HepG2 (cell line): Measurements from ENCODE around the gene CCR3. TPM values are rescaled to one million over a fixed set of nuclear protein-coding genes. Genes with fewer than 3 reads are reported as not detected.

ENCODE experiments used
- ATAC-seq: fragments of 200-7000 bp; cut with Tn5 transposase; 3 replicates; pipeline ENCODE4 v1.9.1; 2020; ENCODE audit warnings: mild to moderate bottlenecking, moderate library complexity
- BruUV-seq: library from RNA; stranded (reverse); fragments of 400-500 nt; replicated peaks from 2 replicates; lab custom pipeline; 2021; lab: Mats Ljungman, UMichigan
- CTCF ChIA-PET: fragments of 300-600 bp; formaldehyde crosslinking; extraction: SDS; loops from one replicate; lab custom pipeline; 2021; ENCODE audit warnings: low total read pairs, inconsistent platforms, low intra/inter-chr PET ratio; lab: Yijun Ruan, JAX
- POLR2A ChIA-PET: fragments of 350-600 bp; sonication (Branson Sonifier 250); formaldehyde crosslinking; loops from one replicate; lab custom pipeline; 2020; ENCODE audit warnings: antibody characterized with exemption, inconsistent platforms; lab: Yijun Ruan, JAX
- DNase-seq: peaks from one replicate; pipeline ENCODE4 v3.0.0-alpha.2; 2015; ENCODE audit warnings: low spot score
- FAIRE-seq: peaks from 3 replicates; lab custom pipeline; 2011; peaks lifted over from hg19 to GRCh38; lab: Jason Lieb, UNC
- H2AFZ ChIP-seq: one replicate; pipeline ENCODE4 v1.6.1; 2011; ENCODE audit warnings: low read length, inconsistent platforms
- H3K27ac ChIP-seq: fragments of 300-600 bp; 3 replicates; pipeline ENCODE4 v1.8.0; 2011; ENCODE audit warnings: mixed run types, mild to moderate bottlenecking, mixed read lengths, low read length, inconsistent platforms; ENCODE audit not compliant: insufficient read depth; ENCODE audit errors: extremely low read length
- H3K27me3 ChIP-seq, 2 experiments: fragments of 200-600 bp in 1 of 2; 2 replicates in 1 of 2; 3 replicates in 1 of 2; pipeline versions ENCODE4 v1.6.0 to v1.8.0; 2011; ENCODE audit warnings: low read length in 2 of 2, mild to moderate bottlenecking in 2 of 2, moderate library complexity in 2 of 2, inconsistent platforms in 1 of 2; ENCODE audit not compliant: insufficient read depth in 2 of 2, control insufficient read depth in 1 of 2
- H3K36me3 ChIP-seq, 2 experiments: fragments of 200-600 bp in 1 of 2; replicated peaks in 1 of 2; 2 replicates in 1 of 2; 3 replicates in 1 of 2; pipeline versions ENCODE4 v1.5.1 to v1.8.0; 2011; ENCODE audit warnings: low read length in 2 of 2, inconsistent platforms in 1 of 2; ENCODE audit not compliant: insufficient read depth in 2 of 2, control insufficient read depth in 1 of 2
- H3K4me1 ChIP-seq: 2 replicates; pipeline ENCODE4 v1.5.1; 2012; ENCODE audit warnings: low read length, inconsistent platforms; ENCODE audit not compliant: insufficient read depth
- H3K4me2 ChIP-seq: 2 replicates; pipeline ENCODE4 v1.6.0; 2011; ENCODE audit warnings: low read depth, low read length, inconsistent platforms
- H3K4me3 ChIP-seq, 3 experiments: fragments of 200-600 bp in 1 of 3; sonication (generic), shearing (Covaris generic) in 1 of 3; replicated peaks in 1 of 3; 2 replicates each; pipeline ENCODE4 v1.5.1; 2011 to 2016; ENCODE audit warnings: low read length in 3 of 3, inconsistent platforms in 2 of 3, low read depth in 2 of 3, mild to moderate bottlenecking in 2 of 3, control low read depth in 1 of 3, mixed read lengths in 1 of 3; ENCODE audit not compliant: insufficient read depth in 1 of 3
- H3K79me2 ChIP-seq: one replicate; pipeline ENCODE4 v1.6.1; 2011; ENCODE audit warnings: low read length, inconsistent platforms; ENCODE audit not compliant: insufficient read depth
- H3K9ac ChIP-seq: 2 replicates; pipeline ENCODE4 v1.6.0; 2011; ENCODE audit warnings: mild to moderate bottlenecking, low read depth, low read length, inconsistent platforms; ENCODE audit not compliant: insufficient read depth
- H3K9me3 ChIP-seq: 2 replicates; pipeline ENCODE4 v1.5.1; 2012; ENCODE audit warnings: mild to moderate bottlenecking, low read length
- H4K20me1 ChIP-seq: 2 replicates; pipeline ENCODE4 v1.6.0; 2011; ENCODE audit warnings: inconsistent platforms, mild to moderate bottlenecking, low read length, moderate library complexity; ENCODE audit not compliant: insufficient read depth
- ARNT ChIP-seq: fragments of 450-650 bp; IDR thresholded peaks from 2 replicates; pipeline ENCODE4 v1.6.1; 2017
- BCL3 ChIP-seq: sonication (generic); formaldehyde crosslinking; IDR thresholded peaks from 2 replicates; pipeline ENCODE4 v1.5.1; 2020; ENCODE audit warnings: mild to moderate bottlenecking, missing genetic modification reagents, moderate library complexity
- CENPX ChIP-seq: sonication (generic); formaldehyde crosslinking; IDR thresholded peaks from 2 replicates; pipeline ENCODE4 v1.9.0; 2021; ENCODE audit warnings: mild to moderate bottlenecking, missing genetic modification reagents, moderate library complexity
- FOXK1 ChIP-seq: sonication (generic); formaldehyde crosslinking; IDR thresholded peaks from 2 replicates; pipeline ENCODE4 v1.4.0; 2020; ENCODE audit warnings: low read depth, missing genetic modification reagents, borderline replicate concordance
- GABPA ChIP-seq, 2 experiments: IDR thresholded peaks; 2 replicates each; pipeline ENCODE4 v1.6.1; 2011 to 2016; ENCODE audit warnings: low read depth in 2 of 2, low read length in 1 of 2, missing biosample characterization in 1 of 2, missing genetic modification characterization in 1 of 2
- HNF4A ChIP-seq: sonication (generic); formaldehyde crosslinking; IDR thresholded peaks from 2 replicates; pipeline ENCODE4 v1.4.0; 2020; ENCODE audit warnings: missing genetic modification reagents
- NFIC ChIP-seq: IDR thresholded peaks from 2 replicates; pipeline ENCODE4 v1.6.1; 2012; ENCODE audit warnings: mild to moderate bottlenecking, low read length, inconsistent platforms
- PAWR ChIP-seq: sonication (generic); formaldehyde crosslinking; IDR thresholded peaks from 2 replicates; pipeline ENCODE4 v1.4.0; 2020; ENCODE audit warnings: missing genetic modification reagents, mild to moderate bottlenecking, borderline replicate concordance
- RXRB ChIP-seq: IDR thresholded peaks from 2 replicates; pipeline ENCODE4 v1.6.1; 2016; ENCODE audit warnings: borderline replicate concordance, missing genetic modification reagents, missing compliant biosample characterization
- SMC3 ChIP-seq: IDR thresholded peaks from 2 replicates; pipeline ENCODE4 v1.6.1; 2011; ENCODE audit warnings: low read length, improper control_type of control experiment
- ZNF572 ChIP-seq: sonication (generic); formaldehyde crosslinking; IDR thresholded peaks from 2 replicates; pipeline ENCODE4 v1.5.1; 2020; ENCODE audit warnings: mild to moderate bottlenecking, missing genetic modification reagents
- ZNF720 ChIP-seq: sonication (generic); formaldehyde crosslinking; IDR thresholded peaks from 2 replicates; pipeline ENCODE4 v1.4.0; 2020; ENCODE audit warnings: missing genetic modification reagents
- ZNF879 ChIP-seq: sonication (generic); formaldehyde crosslinking; IDR thresholded peaks from 2 replicates; pipeline ENCODE4 v1.8.1; 2023; ENCODE audit warnings: missing genetic modification reagents
- WGBS: methylation state at CpG from one replicate; pipeline ENCODE4 v1.1.6; 2017; ENCODE audit warnings: low lambda C conversion rate; 5-methylcytosine and 5-hydroxymethylcytosine counted together
- in situ Hi-C: cut with HindIII; loops from 2 replicates; pipeline ENCODE4 v1.10.0; 2017; ENCODE audit warnings: low pct_unique_long_range_greater_than_20kb; ENCODE audit not compliant: extremely low pct_ligation_motif_present
- intact Hi-C: fragments of 100-400 bp; cut with micrococcal nuclease; formaldehyde crosslinking; loops from one replicate; pipeline ENCODE4 v1.10.0; 2022; ENCODE audit not compliant: unreplicated experiment
- polyA plus RNA-seq, 8 experiments: library from polyadenylated mRNA; depleted of rRNA in 3 of 8; stranded (reverse) in 7 of 8; unstranded in 1 of 8; fragments of >200 nt; fragmentation: Illumina TruSeq in 4 of 8; extraction: Trizol in 4 of 8; gene quantifications; 2 replicates each; pipeline versions ENCODE4 v1.2.1 to v1.2.3, GENCODE V29; 2011 to 2016; ENCODE audit warnings: low read depth in 4 of 8, missing spikeins in 1 of 8, mixed read lengths in 1 of 8; ENCODE audit not compliant: insufficient read depth in 1 of 8
- total RNA-seq, 5 experiments: library from RNA; depleted of rRNA; stranded (reverse); fragments of >200 nt; fragmentation: Illumina TruSeq; extraction: Trizol; gene quantifications; 2 replicates each; pipeline ENCODE4 v1.2.3, GENCODE V29; 2016; ENCODE audit warnings: low read depth in 1 of 5
- TF ChIP-seq, protein P1 (sequence below): sonication (generic); formaldehyde crosslinking; conservative IDR thresholded peaks from 2 replicates; pipeline ENCODE4 v1.4.0; 2020; ENCODE audit warnings: missing genetic modification reagents
- TF ChIP-seq, protein P2 (sequence below): sonication (generic); formaldehyde crosslinking; IDR thresholded peaks from 2 replicates; pipeline ENCODE4 v1.5.0; 2020; ENCODE audit warnings: mild to moderate bottlenecking, missing genetic modification reagents, moderate library complexity
- TF ChIP-seq, protein P3 (sequence below): sonication (generic); formaldehyde crosslinking; IDR thresholded peaks from 2 replicates; pipeline ENCODE4 v1.5.0; 2020; ENCODE audit warnings: mild to moderate bottlenecking, missing genetic modification reagents

Gene CCR3
- total and polyA plus RNA-seq, 2 of the 13 experiments (the other 11 are each of a cell fraction or from before 2014, with no cell fraction given): not detected

GRCh38 chr3:46208167-46208704 lies 34.0 kb upstream of the CCR3 start, which contains the start of gene CCR1:
CCR1 (minus strand) TSS chr3:46208313; CDS start chr3:46204313, 4,000 bp downstream.
- in situ Hi-C loops: no loop called here
- Histone ChIP-seq H4K20me1 (no peaks in the 10 kb centered on the region), H3K9me3 (no peaks in the 10 kb centered on the region), H3K4me1 (peaks cover 4% of the 10 kb centered on the region; the same call in 1 of the 2 replicates), H3K4me3 (no peak within 1 kb of the TSS), H3K27me3 (no peaks in the 10 kb centered on the region), H3K27ac (no peak within 1 kb of the TSS), H3K36me3 (no peaks in the 10 kb centered on the region), H3K9ac (no peak within 1 kb of the TSS), H3K4me2 (no peak within 1 kb of the TSS), H2AFZ (peak within 1 kb of the TSS; percentile 34), H3K79me2 (no peaks in the 10 kb centered on the region)
- ATAC-seq: peak; percentile 73
- peak; percentile 74 for FAIRE-seq
- intact Hi-C loops: no loop called here
- BruUV-seq: no TSS peak
- 0% methylated on average over 3 of the region's 3 CpGs for WGBS
- ChIA-PET CTCF (no interaction called here), POLR2A (no interaction called here)
- peak; percentile 37 for DNase-seq
- TF ChIP-seq ARNT (no peak), ZNF879 (CRISPR knock-in tag) (no peak), RXRB (no peak), FOXK1 (CRISPR knock-in tag) (no peak), PAWR (CRISPR knock-in tag) (no peak), HNF4A (CRISPR knock-in tag) (peak; percentile 63), ZNF572 (no peak), GABPA (IDR thresholded peaks at IDR 0.05; ENCODE audit: low read depth, low read length) (no peak), GABPA (CRISPR knock-in tag; IDR thresholded peaks at IDR 0.05; ENCODE audit: low read depth) (0 out of 2 replicates have a peak, but pooled peaks have one; percentile 33), NFIC (no peak), SMC3 (peak; percentile 50; the same call in 1 of the 2 replicates), BCL3 (no peak), ZNF720 (CRISPR knock-in tag) (no peak), CENPX (CRISPR knock-in tag) (no peak)
- TF ChIP-seq, protein P1, sequence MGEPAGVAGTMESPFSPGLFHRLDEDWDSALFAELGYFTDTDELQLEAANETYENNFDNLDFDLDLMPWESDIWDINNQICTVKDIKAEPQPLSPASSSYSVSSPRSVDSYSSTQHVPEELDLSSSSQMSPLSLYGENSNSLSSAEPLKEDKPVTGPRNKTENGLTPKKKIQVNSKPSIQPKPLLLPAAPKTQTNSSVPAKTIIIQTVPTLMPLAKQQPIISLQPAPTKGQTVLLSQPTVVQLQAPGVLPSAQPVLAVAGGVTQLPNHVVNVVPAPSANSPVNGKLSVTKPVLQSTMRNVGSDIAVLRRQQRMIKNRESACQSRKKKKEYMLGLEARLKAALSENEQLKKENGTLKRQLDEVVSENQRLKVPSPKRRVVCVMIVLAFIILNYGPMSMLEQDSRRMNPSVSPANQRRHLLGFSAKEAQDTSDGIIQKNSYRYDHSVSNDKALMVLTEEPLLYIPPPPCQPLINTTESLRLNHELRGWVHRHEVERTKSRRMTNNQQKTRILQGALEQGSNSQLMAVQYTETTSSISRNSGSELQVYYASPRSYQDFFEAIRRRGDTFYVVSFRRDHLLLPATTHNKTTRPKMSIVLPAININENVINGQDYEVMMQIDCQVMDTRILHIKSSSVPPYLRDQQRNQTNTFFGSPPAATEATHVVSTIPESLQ (CRISPR knock-in tag): no peak
- TF ChIP-seq, protein P2, sequence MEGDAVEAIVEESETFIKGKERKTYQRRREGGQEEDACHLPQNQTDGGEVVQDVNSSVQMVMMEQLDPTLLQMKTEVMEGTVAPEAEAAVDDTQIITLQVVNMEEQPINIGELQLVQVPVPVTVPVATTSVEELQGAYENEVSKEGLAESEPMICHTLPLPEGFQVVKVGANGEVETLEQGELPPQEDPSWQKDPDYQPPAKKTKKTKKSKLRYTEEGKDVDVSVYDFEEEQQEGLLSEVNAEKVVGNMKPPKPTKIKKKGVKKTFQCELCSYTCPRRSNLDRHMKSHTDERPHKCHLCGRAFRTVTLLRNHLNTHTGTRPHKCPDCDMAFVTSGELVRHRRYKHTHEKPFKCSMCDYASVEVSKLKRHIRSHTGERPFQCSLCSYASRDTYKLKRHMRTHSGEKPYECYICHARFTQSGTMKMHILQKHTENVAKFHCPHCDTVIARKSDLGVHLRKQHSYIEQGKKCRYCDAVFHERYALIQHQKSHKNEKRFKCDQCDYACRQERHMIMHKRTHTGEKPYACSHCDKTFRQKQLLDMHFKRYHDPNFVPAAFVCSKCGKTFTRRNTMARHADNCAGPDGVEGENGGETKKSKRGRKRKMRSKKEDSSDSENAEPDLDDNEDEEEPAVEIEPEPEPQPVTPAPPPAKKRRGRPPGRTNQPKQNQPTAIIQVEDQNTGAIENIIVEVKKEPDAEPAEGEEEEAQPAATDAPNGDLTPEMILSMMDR: peak; percentile 63
- TF ChIP-seq, protein P3, sequence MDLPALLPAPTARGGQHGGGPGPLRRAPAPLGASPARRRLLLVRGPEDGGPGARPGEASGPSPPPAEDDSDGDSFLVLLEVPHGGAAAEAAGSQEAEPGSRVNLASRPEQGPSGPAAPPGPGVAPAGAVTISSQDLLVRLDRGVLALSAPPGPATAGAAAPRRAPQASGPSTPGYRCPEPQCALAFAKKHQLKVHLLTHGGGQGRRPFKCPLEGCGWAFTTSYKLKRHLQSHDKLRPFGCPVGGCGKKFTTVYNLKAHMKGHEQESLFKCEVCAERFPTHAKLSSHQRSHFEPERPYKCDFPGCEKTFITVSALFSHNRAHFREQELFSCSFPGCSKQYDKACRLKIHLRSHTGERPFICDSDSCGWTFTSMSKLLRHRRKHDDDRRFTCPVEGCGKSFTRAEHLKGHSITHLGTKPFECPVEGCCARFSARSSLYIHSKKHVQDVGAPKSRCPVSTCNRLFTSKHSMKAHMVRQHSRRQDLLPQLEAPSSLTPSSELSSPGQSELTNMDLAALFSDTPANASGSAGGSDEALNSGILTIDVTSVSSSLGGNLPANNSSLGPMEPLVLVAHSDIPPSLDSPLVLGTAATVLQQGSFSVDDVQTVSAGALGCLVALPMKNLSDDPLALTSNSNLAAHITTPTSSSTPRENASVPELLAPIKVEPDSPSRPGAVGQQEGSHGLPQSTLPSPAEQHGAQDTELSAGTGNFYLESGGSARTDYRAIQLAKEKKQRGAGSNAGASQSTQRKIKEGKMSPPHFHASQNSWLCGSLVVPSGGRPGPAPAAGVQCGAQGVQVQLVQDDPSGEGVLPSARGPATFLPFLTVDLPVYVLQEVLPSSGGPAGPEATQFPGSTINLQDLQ (CRISPR knock-in tag): no peak
